ENCODE measurements around the gene KRT8.

The KRT8 gene

GRCh38 chr12:52913431-52913821, 8.6 kb upstream of the KRT8 start:
- Mint-ChIP-seq H3K27ac (no peak overlapping the region), H3K27me3 (no peaks in the 10 kb centered on the region)
- no peak for ATAC-seq

GRCh38 chr12:52912711-52913430, 8.0 kb upstream of the KRT8 start:
- ATAC-seq (no peak), DNase-seq (no peak)
- Mint-ChIP-seq H3K4me1 (peaks cover 7% of the 10 kb centered on the region), H3K27me3 (no peaks in the 10 kb centered on the region), H3K9me3 (no peaks in the 10 kb centered on the region), H3K4me3 (no peak overlapping the region), H3K27ac (no peak overlapping the region)

More at GRCh38 chr12:52913431-52913821, 8.6 kb upstream of the KRT8 start:
- Mint-ChIP-seq H3K4me3 (no peak overlapping the region), H3K9me3 (no peaks in the 10 kb centered on the region), H3K4me1 (peaks cover 6% of the 10 kb centered on the region)
- DNase-seq: no peak

- no peak for ATAC-seq
- Mint-ChIP-seq H3K27me3 (no peaks in the 10 kb centered on the region), H3K9me3 (no peaks in the 10 kb centered on the region), H3K27ac (no peak overlapping the region), H3K4me3 (no peak overlapping the region), H3K4me1 (peaks cover 11% of the 10 kb centered on the region)
- no peak for DNase-seq
Observed at GRCh38 chr12:52910248-52910883, 5.5 kb upstream of the KRT8 start.

DNA sequence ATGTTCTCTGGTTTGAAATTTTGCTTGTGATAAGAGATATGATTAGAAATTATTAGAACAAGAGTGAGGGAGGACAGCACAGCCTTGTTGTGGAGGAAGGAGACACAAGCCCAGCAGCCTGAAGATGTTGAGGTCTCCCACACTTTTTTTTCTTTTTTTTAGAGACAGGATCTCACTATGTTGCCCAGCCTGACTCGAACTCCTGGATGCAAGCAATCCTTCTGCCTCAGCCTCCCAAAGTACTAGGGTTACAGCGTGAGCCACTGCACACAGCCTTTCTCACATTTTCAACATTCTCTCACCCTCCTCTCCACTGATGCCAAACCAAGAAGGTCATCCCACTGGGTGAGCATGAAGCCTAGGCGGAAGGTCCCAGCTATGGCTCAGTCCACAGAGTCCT, 4.9 kb upstream of the KRT8 start:
- peaks cover 11% of the 10 kb centered on the region for H3K4me1 Mint-ChIP-seq
- DNase-seq (no peak), ATAC-seq (no peak)
- H3K27me3 Mint-ChIP-seq: no peaks in the 10 kb centered on the region
- H3K27ac Mint-ChIP-seq: no peak overlapping the region
- H3K4me3 Mint-ChIP-seq: no peak overlapping the region
- H3K9me3 Mint-ChIP-seq: no peaks in the 10 kb centered on the region

GRCh38 chr12:52909331-52909730, 4.5 kb upstream of the KRT8 start:
- Mint-ChIP-seq H3K4me3 (no peak overlapping the region), H3K4me1 (peaks cover 11% of the 10 kb centered on the region), H3K27ac (no peak overlapping the region), H3K9me3 (no peaks in the 10 kb centered on the region), H3K27me3 (no peaks in the 10 kb centered on the region)
- ATAC-seq (no peak), DNase-seq (no peak)

DNA sequence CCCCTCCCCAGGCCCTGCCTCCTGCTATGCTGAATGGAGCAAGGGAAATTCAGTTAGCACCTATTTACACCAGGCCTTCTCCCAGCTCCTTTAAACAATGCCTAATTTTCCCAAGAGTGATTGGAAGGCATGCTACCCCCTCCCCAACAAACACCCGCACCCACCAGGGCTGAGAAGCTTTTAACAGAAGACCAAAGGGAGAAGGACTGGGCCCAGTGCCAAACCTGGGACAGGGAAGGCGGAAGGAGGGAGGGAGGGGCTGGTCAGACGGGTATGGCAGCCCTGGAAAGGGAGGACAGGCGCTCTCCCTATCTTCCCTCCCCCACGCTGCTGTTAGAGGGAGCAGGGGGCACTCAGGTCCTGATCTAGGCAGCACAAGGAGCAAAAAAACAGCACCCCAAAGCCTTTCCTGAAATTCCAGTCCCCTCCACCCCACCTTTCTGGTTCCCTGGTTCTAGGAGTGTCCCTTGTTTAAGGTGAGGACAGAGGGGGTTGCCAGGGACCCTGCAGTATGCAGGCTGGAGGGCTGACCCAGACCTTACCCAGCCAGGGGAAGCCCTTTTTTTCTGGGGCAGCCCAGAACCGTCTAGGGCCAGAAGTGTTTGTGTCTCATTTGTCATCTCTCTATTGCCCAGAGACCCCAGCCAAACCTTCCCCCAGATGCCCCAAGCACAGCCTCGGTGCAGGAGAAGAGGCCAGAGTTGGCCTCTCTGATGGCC, 2.4 kb upstream of the KRT8 start:
- no peak overlapping the region for H3K4me3 Mint-ChIP-seq
- H3K27me3 Mint-ChIP-seq: no peaks in the 10 kb centered on the region
- peaks cover 19% of the 10 kb centered on the region for H3K4me1 Mint-ChIP-seq
- H3K9me3 Mint-ChIP-seq: no peaks in the 10 kb centered on the region
- H3K27ac Mint-ChIP-seq: peak overlapping the region in 1 of 2 donors; percentile 53
- no peak for ATAC-seq
- no peak for DNase-seq

- Mint-ChIP-seq H3K4me1 (peaks cover 19% of the 10 kb centered on the region), H3K4me3 (no peak overlapping the region), H3K27ac (peak overlapping the region in 1 of 2 donors; percentile 55), H3K9me3 (no peaks in the 10 kb centered on the region), H3K27me3 (no peaks in the 10 kb centered on the region)
- no peak for DNase-seq
- ATAC-seq: no peak
Observed at GRCh38 chr12:52906191-52906601, 1.3 kb upstream of the KRT8 start.

GRCh38 chr12:52903855-52904508, 894 bp downstream of the KRT8 start:
- Mint-ChIP-seq H3K9me3 (no peaks in the 10 kb centered on the region), H3K4me1 (peaks cover 13% of the 10 kb centered on the region), H3K27me3 (no peaks in the 10 kb centered on the region), H3K4me3 (peak overlapping the region; percentile 79 to 80), H3K27ac (peak overlapping the region; percentile 14 to 94)
- ATAC-seq (peak; percentile 55), DNase-seq (peak; percentile 45 to 47)

DNA sequence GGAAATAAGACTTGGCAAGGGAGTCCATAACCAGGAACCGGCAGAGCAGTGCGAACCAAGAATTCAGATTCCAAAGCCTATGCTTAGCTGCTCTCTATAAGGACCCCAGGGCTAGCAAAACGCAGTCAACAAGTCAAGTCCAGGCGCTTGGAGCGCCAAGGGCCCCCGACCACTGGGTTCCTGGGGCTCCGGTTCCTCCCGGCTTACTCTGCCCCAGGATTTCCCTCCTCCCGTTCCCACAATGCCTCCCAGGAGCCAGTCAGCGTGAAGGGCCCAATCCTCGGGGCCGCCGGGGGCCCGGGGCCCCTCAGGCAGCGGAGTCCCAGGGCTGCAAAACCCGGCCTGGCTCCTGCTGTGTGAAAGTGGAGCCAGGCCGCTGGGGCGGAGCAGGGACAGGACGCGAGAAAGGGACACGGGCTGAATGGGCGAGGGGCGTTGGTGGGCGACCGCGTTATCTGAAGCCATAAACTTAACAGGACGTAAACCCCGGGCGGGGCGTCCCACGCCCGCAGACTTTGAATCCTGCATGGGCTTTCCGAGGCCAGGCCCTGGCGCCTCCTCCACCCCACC, 1.5 kb downstream of the KRT8 start:
- H3K4me1 Mint-ChIP-seq: peaks cover 13% of the 10 kb centered on the region
- DNase-seq (peak; percentile 77 to 80), ATAC-seq (peak; percentile 89)
- H3K27me3 Mint-ChIP-seq: no peaks in the 10 kb centered on the region
- H3K27ac Mint-ChIP-seq: peak overlapping the region; percentile 10 to 72
- no peaks in the 10 kb centered on the region for H3K9me3 Mint-ChIP-seq
- peak overlapping the region; percentile 57 to 72 for H3K4me3 Mint-ChIP-seq

- H3K27me3 Mint-ChIP-seq: no peaks in the 10 kb centered on the region
- H3K9me3 Mint-ChIP-seq: no peaks in the 10 kb centered on the region
- no peak for DNase-seq
- ATAC-seq: no peak
- peaks cover 8% of the 10 kb centered on the region for H3K4me1 Mint-ChIP-seq
- H3K27ac Mint-ChIP-seq: peak overlapping the region in 1 of 2 donors; percentile 49
- H3K4me3 Mint-ChIP-seq: no peak overlapping the region
Observed at GRCh38 chr12:52901715-52902541, 2.9 kb downstream of the KRT8 start.

DNA sequence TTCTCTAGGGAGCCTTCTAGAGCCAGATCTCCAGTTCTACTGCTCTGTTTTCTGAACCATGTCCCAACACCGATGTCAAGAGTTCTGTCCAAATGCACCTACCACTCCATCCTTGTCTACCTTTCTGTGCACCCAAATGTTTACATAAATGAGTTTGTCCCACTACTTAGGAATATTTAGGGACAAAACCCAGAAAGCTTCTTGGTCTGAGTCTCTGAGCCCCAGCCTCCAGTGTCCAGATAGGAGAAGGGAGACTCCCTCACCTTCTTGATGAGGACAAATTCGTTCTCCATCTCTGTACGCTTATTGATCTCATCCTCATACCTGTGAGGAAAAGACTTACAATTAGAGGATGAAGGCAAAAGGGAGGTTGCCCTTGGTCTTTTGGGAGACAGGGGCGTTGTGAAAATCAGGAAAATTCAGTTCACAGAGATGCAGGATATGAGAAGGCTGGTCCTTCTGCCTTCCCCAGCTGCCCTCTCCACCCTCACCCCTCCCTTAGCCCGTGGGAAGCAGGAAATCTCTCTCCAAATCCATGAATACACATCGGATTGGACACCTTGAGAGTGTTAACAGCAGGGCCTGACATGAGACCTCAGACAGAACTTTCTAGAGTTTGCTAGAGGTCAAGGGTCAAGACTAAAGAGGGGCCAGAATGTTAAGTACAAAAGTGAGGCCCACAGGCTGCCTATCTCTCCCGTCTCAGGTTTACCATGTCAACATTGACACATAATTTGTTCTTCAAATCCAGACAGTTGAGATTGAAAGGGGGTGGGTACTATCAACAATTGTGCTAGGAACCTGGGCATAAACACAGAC, 3.8 kb downstream of the KRT8 start:
- H3K27ac Mint-ChIP-seq: no peak overlapping the region
- DNase-seq: no peak
- no peak overlapping the region for H3K4me3 Mint-ChIP-seq
- no peaks in the 10 kb centered on the region for H3K27me3 Mint-ChIP-seq
- H3K9me3 Mint-ChIP-seq: no peaks in the 10 kb centered on the region
- H3K4me1 Mint-ChIP-seq: peaks cover 8% of the 10 kb centered on the region
- no peak for ATAC-seq

DNA sequence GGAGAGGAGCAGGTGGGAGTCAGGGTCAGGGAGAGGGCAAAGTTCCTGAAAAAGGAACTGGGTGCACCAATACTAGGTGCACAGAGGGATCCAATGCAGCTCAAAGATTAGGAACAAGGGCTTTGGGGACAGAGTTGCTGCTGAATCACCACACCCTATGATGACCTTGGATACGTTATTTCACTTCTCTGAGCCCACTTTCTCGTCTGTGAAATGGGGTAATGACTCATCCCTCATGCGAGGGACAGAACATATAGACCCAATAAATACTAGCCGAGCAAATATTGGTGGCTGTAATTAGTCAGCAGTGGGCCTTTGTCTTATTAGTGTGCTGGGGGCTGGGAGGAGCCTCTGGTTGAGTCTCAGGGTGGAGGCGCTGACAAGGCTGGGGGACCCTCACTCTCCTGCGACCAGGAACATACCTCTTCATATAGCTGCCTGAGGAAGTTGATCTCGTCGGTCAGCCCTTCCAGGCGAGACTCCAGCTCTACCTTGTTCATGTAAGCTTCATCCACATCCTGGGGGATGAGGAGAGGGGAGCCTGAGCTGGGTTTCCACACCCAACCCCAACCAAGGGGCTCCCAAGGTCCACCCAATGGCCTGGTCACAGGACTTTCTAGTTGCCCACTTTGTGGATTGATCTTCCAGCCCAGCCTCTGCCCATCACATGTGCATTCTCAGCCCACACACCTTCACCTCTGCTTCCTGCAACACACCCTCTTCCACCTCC, 4.5 kb downstream of the KRT8 start:
- H3K27ac Mint-ChIP-seq: peak overlapping the region in 1 of 2 donors; percentile 41
- ATAC-seq: no peak
- H3K9me3 Mint-ChIP-seq: no peaks in the 10 kb centered on the region

GRCh38 chr12:52899338-52900035, 5.4 kb downstream of the KRT8 start:
- Mint-ChIP-seq H3K27me3 (no peaks in the 10 kb centered on the region), H3K4me1 (peaks cover 8% of the 10 kb centered on the region), H3K27ac (no peak overlapping the region), H3K9me3 (no peaks in the 10 kb centered on the region), H3K4me3 (no peak overlapping the region)
- DNase-seq (no peak), ATAC-seq (no peak)

More for the DNA sequence above, 4.5 kb downstream of the KRT8 start:
- DNase-seq: no peak
- Mint-ChIP-seq H3K27me3 (no peaks in the 10 kb centered on the region), H3K4me1 (peaks cover 8% of the 10 kb centered on the region), H3K4me3 (no peak overlapping the region)

All from stimulated activated naive CD8-positive, alpha-beta T cell treated with anti-CD3 and anti-CD28 coated beads, Interleukin-15, amount 100 ng/mL, for 72 hours (primary cell).